ENCODE results near the gene ACTG1. TPM values are rescaled to one million over a fixed set of nuclear protein-coding genes. Genes with fewer than 3 reads are reported as not detected.
A peak's percentile ranks its signal among the peaks of the same experiment; 100 is the strongest.

The ACTG1 gene
- total and polyA plus RNA-seq, 2 of the 4 experiments (the other 2 are of a cell fraction), result 10,907 to 15,732 TPM

GRCh38 chr17:81518113-81518784 lies 5.7 kb upstream of the ACTG1 start:
- Histone ChIP-seq H2BK20ac (ENCODE audit: low read depth, low read length) (no peak overlapping the region), H3K9ac (ENCODE audit: low read depth, low read length) (peak overlapping the region; percentile 45; the same call in 1 of the 2 replicates), H3K4me1 (ENCODE audit: control insufficient read depth, insufficient read depth, low read length) (peaks cover 35% of the 10 kb centered on the region), H3K27ac (ENCODE audit: insufficient read depth, low read length) (peak overlapping the region; percentile 7; the same call in 1 of the 2 replicates), H3K56ac (ENCODE audit: extremely low read depth, insufficient read depth, low read length) (no peak overlapping the region), H2BK5ac (ENCODE audit: low read depth, low read length, poor library complexity, severe bottlenecking) (no peak overlapping the region), H2AK5ac (ENCODE audit: low read depth, low read length) (peak overlapping the region; percentile 61), H2AFZ (replicated peaks; ENCODE audit: low read length, poor library complexity) (peak overlapping the region; percentile 85), H3K4me3 (ENCODE audit: insufficient read depth, low read depth, low read length) (peak overlapping the region; percentile 33; the same call in 1 of the 2 replicates), H4K91ac (ENCODE audit: insufficient read depth, low read depth, low read length) (no peak overlapping the region), H3K4me2 (ENCODE audit: low read depth, low read length) (peak overlapping the region; percentile 90), H4K20me1 (ENCODE audit: insufficient read depth, low read length) (peaks cover 48% of the 10 kb centered on the region), H3K9me1 (ENCODE audit: insufficient read depth, low read length) (peaks cover 5% of the 10 kb centered on the region; the same call in 1 of the 2 replicates), H3K18ac (ENCODE audit: low read depth, low read length) (no peak overlapping the region), H3K23ac (ENCODE audit: low read depth, low read length) (peak overlapping the region; percentile 72), H3K36me3 (ENCODE audit: control insufficient read depth, insufficient read depth, low read length) (no peaks in the 10 kb centered on the region; the same call in 1 of the 2 replicates), H3K79me1 (ENCODE audit: low read depth in 1 of 2, low read length in 2 of 2) (peaks cover 6 to 45% of the 10 kb centered on the region in 2 experiments; a peak in 3 of 4 replicates), H2AK9ac (replicated peaks; ENCODE audit: low read depth, low read length, poor library complexity) (peak overlapping the region; percentile 87), H4K5ac (ENCODE audit: low read depth, low read length) (no peak overlapping the region), H3K27me3 (ENCODE audit: control insufficient read depth, insufficient read depth, low read length) (no peaks in the 10 kb centered on the region), H3K9me3 (ENCODE audit: control insufficient read depth, insufficient read depth, low read length) (no peaks in the 10 kb centered on the region), H3K4ac (ENCODE audit: low read depth, low read length) (peak overlapping the region; percentile 66), H2BK15ac (ENCODE audit: low read depth, low read length) (no peak overlapping the region), H2BK120ac (ENCODE audit: low read depth, low read length) (peak overlapping the region; percentile 2; the same call in 1 of the 2 replicates), H3K14ac (replicated peaks; ENCODE audit: low read depth, low read length) (peak overlapping the region; percentile 62), H4K8ac (ENCODE audit: low read depth in 2 of 2, low read length in 2 of 2) (peak overlapping the region in 1 of 2 experiments; percentile 34; a peak in 1 of 4 replicates)
- dilution Hi-C loops (cut with HindIII; ENCODE audit: low sequenced_read_pairs, unreplicated experiment), result no loop called here
- no peak for DNase-seq
- ChIA-PET CTCF (no interaction called here), POLR2A (ENCODE audit: unreplicated experiment) (interaction anchor here (0.6 to 1.8 kb wide), 2 partner anchors 10 to 132 kb away, joined by 6 to 11 read pairs; no protein-coding TSS in a partner anchor)
- intact Hi-C loops (cut with micrococcal nuclease), result no loop called here
- in situ Hi-C loops (cut with MboI; ENCODE audit: low sequenced_read_pairs), result no loop called here
- no TSS peak for BruUV-seq (replicated peaks)
- 28% methylated on average over 10 of the region's 24 CpGs; no CpG with 5 or more reads in 1 of the 2 experiments for WGBS, 2 experiments (ENCODE audit: extremely low coverage in 2 of 2, insufficient read length in 1 of 2)
- ATAC-seq (ENCODE audit: low read depth), result peak; percentile 1
- no peak for TF ChIP-seq MAZ (IDR thresholded peaks at IDR 0.05; ENCODE audit: borderline replicate concordance, low read depth, low read length)
- TF ChIP-seq MAFK (IDR thresholded peaks at IDR 0.05; ENCODE audit: low read depth, low read length), result no peak
- no peak for TF ChIP-seq CHD1 (IDR thresholded peaks at IDR 0.05; ENCODE audit: low read depth, low read length)
- no peak for TF ChIP-seq SMC3 (IDR thresholded peaks at IDR 0.05; ENCODE audit: low read depth, low read length)
- TF ChIP-seq NFE2L2 (IDR thresholded peaks at IDR 0.05; ENCODE audit: low read depth, low read length), result no peak
- TF ChIP-seq RCOR1 (IDR thresholded peaks at IDR 0.05; ENCODE audit: insufficient replicate concordance, low read length), result no peak
- no peak for TF ChIP-seq MXI1 (IDR thresholded peaks at IDR 0.05; ENCODE audit: borderline replicate concordance, low read depth, low read length)
- TF ChIP-seq CEBPB (IDR thresholded peaks at IDR 0.05; ENCODE audit: low read depth, low read length), result no peak
- TF ChIP-seq FOS (IDR thresholded peaks at IDR 0.05; ENCODE audit: low read depth, low read length), result no peak
- TF ChIP-seq RFX5 (IDR thresholded peaks at IDR 0.05; ENCODE audit: low read depth, low read length), result no peak
- no peak for TF ChIP-seq RAD21 (IDR thresholded peaks at IDR 0.05; ENCODE audit: low read length)
- TF ChIP-seq CTCF (conservative IDR thresholded peaks at IDR 0.05; ENCODE audit: low read depth, low read length), result no peak
- no peak for TF ChIP-seq BHLHE40 (IDR thresholded peaks at IDR 0.05; ENCODE audit: low read depth, low read length)
- TF ChIP-seq USF2 (IDR thresholded peaks at IDR 0.05; ENCODE audit: low read depth, low read length), result no peak
- TF ChIP-seq POLR2A (IDR thresholded peaks at IDR 0.05; ENCODE audit: low read depth, low read length), result no peak
